Neutrophil (primary cell): ENCODE data around the gene TNS3.

Experiments
- H3K27ac ChIP-seq: fragments of 200-600 bp; sonication (generic); 2 replicates; pipeline ENCODE4 v1.5.1; 2016; ENCODE audit warnings: mild to moderate bottlenecking, moderate library complexity
- H3K27me3 ChIP-seq: fragments of 200-600 bp; sonication (generic); 2 replicates; pipeline ENCODE4 v1.6.0; 2016; ENCODE audit warnings: mild to moderate bottlenecking
- H3K36me3 ChIP-seq: fragments of 200-600 bp; sonication (generic); 2 replicates; pipeline ENCODE4 v1.5.1; 2017
- H3K4me1 ChIP-seq, 2 experiments: fragments of 200-600 bp in 1 of 2; sonication (generic) in 1 of 2; 1 replicate in 1 of 2; 2 replicates in 1 of 2; pipeline versions ENCODE4 v1.5.1 to v1.6.1; 2013 to 2016; ENCODE audit warnings: low read depth in 1 of 2, low read length in 1 of 2, mild to moderate bottlenecking in 1 of 2, moderate library complexity in 1 of 2; ENCODE audit not compliant: control insufficient read depth in 1 of 2, insufficient read depth in 1 of 2
- H3K4me3 ChIP-seq, 2 experiments: fragments of 200-600 bp in 1 of 2; sonication (generic) in 1 of 2; 1 replicate in 1 of 2; 2 replicates in 1 of 2; pipeline ENCODE4 v1.5.1; 2013 to 2016; ENCODE audit warnings: low read depth in 1 of 2, low read length in 1 of 2, mild to moderate bottlenecking in 1 of 2, moderate library complexity in 1 of 2
- H3K9me3 ChIP-seq: fragments of 200-600 bp; sonication (generic); 2 replicates; pipeline ENCODE4 v1.5.1; 2016
- CTCF ChIP-seq: fragments of 200-600 bp; sonication (generic); IDR thresholded peaks from 2 replicates; pipeline ENCODE4 v1.5.1; 2016; ENCODE audit warnings: antibody characterized with exemption

TNS3 gene

GRCh38 chr7:47422611-47423010 lies 159.3 kb downstream of the TNS3 start:
- H3K4me1 ChIP-seq = no peaks in the 10 kb centered on the region
- no peaks in the 10 kb centered on the region for H3K9me3 ChIP-seq
- H3K36me3 ChIP-seq = no peaks in the 10 kb centered on the region
- H3K4me3 ChIP-seq = no peak overlapping the region
- no peak for TF ChIP-seq CTCF
- H3K27me3 ChIP-seq = no peaks in the 10 kb centered on the region
- no peak overlapping the region for H3K27ac ChIP-seq

GRCh38 chr7:47421456-47421855 lies 160.5 kb downstream of the TNS3 start:
- no peak for TF ChIP-seq CTCF
- no peak overlapping the region for H3K4me3 ChIP-seq
- no peaks in the 10 kb centered on the region for H3K27me3 ChIP-seq
- H3K27ac ChIP-seq = no peak overlapping the region
- no peaks in the 10 kb centered on the region for H3K4me1 ChIP-seq
- no peaks in the 10 kb centered on the region for H3K9me3 ChIP-seq
- no peaks in the 10 kb centered on the region for H3K36me3 ChIP-seq

GRCh38 chr7:47420122-47420780 lies 161.7 kb downstream of the TNS3 start:
- no peak for TF ChIP-seq CTCF
- H3K4me1 ChIP-seq = no peaks in the 10 kb centered on the region
- no peaks in the 10 kb centered on the region for H3K27me3 ChIP-seq
- H3K4me3 ChIP-seq = no peak overlapping the region
- no peak overlapping the region for H3K27ac ChIP-seq
- H3K9me3 ChIP-seq = no peaks in the 10 kb centered on the region
- no peaks in the 10 kb centered on the region for H3K36me3 ChIP-seq

GRCh38 chr7:47419471-47419870 lies 162.4 kb downstream of the TNS3 start:
- Histone ChIP-seq H3K27me3 (no peaks in the 10 kb centered on the region), H3K4me1 (no peaks in the 10 kb centered on the region), H3K4me3 (no peak overlapping the region), H3K27ac (no peak overlapping the region), H3K9me3 (no peaks in the 10 kb centered on the region), H3K36me3 (no peaks in the 10 kb centered on the region)
- TF ChIP-seq CTCF = no peak

- no peak overlapping the region for H3K27ac ChIP-seq
- H3K9me3 ChIP-seq = no peaks in the 10 kb centered on the region
- TF ChIP-seq CTCF = no peak
- no peaks in the 10 kb centered on the region for H3K36me3 ChIP-seq
- no peak overlapping the region for H3K4me3 ChIP-seq
- H3K4me1 ChIP-seq = no peaks in the 10 kb centered on the region
- no peaks in the 10 kb centered on the region for H3K27me3 ChIP-seq
Observed at GRCh38 chr7:47418601-47419309, 163.2 kb downstream of the TNS3 start.
